ENCODE measurements around the gene ILDR2. TPM values are rescaled to one million over a fixed set of nuclear protein-coding genes. Genes with fewer than 3 reads are reported as not detected.

ILDR2 gene
- total RNA-seq, 1 donor from 2014 or later, result 1.6 TPM

GRCh38 chr1:166925810-166926478, 49.4 kb downstream of the ILDR2 start:
- DNase-seq (no peak), ATAC-seq (no peak)
- Histone ChIP-seq H3K4me1 (peaks cover 4% of the 10 kb centered on the region), H3K27ac (no peak overlapping the region), H3K36me3 (no peaks in the 10 kb centered on the region), H3K9me3 (no peaks in the 10 kb centered on the region), H3K4me3 (no peak overlapping the region), H3K27me3 (ENCODE audit: low read depth) (peaks cover 16% of the 10 kb centered on the region)
- intact Hi-C loops (cut with DNase I), result no loop called here
- TF ChIP-seq CTCF (IDR thresholded peaks at IDR 0.05), result no peak

GRCh38 chr1:166924823-166925541, 50.4 kb downstream of the ILDR2 start:
- H3K4me1 ChIP-seq, result peaks cover 10% of the 10 kb centered on the region
- no peak overlapping the region for H3K27ac ChIP-seq
- no peaks in the 10 kb centered on the region for H3K9me3 ChIP-seq
- DNase-seq (no peak), ATAC-seq (no peak)
- intact Hi-C loops (cut with DNase I), result no loop called here
- H3K36me3 ChIP-seq, result no peaks in the 10 kb centered on the region
- TF ChIP-seq CTCF (IDR thresholded peaks at IDR 0.05), result no peak
- peaks cover 26% of the 10 kb centered on the region for H3K27me3 ChIP-seq (ENCODE audit: low read depth)
- H3K4me3 ChIP-seq, result no peak overlapping the region

GRCh38 chr1:166920561-166921475, 54.5 kb downstream of the ILDR2 start:
- no peak for TF ChIP-seq CTCF (IDR thresholded peaks at IDR 0.05)
- intact Hi-C loops (cut with DNase I), result no loop called here
- Histone ChIP-seq H3K4me1 (peaks cover 10% of the 10 kb centered on the region), H3K4me3 (peak overlapping the region; percentile 39), H3K27me3 (ENCODE audit: low read depth) (peaks cover 43% of the 10 kb centered on the region), H3K36me3 (no peaks in the 10 kb centered on the region), H3K27ac (no peak overlapping the region), H3K9me3 (no peaks in the 10 kb centered on the region)
- DNase-seq (no peak), ATAC-seq (peak; percentile 56 to 57)

- no peak for DNase-seq
- peaks cover 43% of the 10 kb centered on the region for H3K27me3 ChIP-seq (ENCODE audit: low read depth)
- no peak overlapping the region for H3K27ac ChIP-seq
- no peak for TF ChIP-seq CTCF (IDR thresholded peaks at IDR 0.05)
- H3K36me3 ChIP-seq, result no peaks in the 10 kb centered on the region
- no peak overlapping the region for H3K4me3 ChIP-seq
- ATAC-seq, result no peak
- peaks cover 10% of the 10 kb centered on the region for H3K4me1 ChIP-seq
- intact Hi-C loops (cut with DNase I), result no loop called here
- H3K9me3 ChIP-seq, result no peaks in the 10 kb centered on the region
Measured at GRCh38 chr1:166918956-166919316, 56.4 kb downstream of the ILDR2 start.

- no peak for TF ChIP-seq CTCF (IDR thresholded peaks at IDR 0.05)
- Histone ChIP-seq H3K4me3 (no peak overlapping the region), H3K36me3 (no peaks in the 10 kb centered on the region), H3K4me1 (peaks cover 10% of the 10 kb centered on the region), H3K9me3 (no peaks in the 10 kb centered on the region), H3K27me3 (ENCODE audit: low read depth) (peaks cover 43% of the 10 kb centered on the region), H3K27ac (no peak overlapping the region)
- DNase-seq, result no peak
- intact Hi-C loops (cut with DNase I), result no loop called here
- ATAC-seq, result no peak
Measured at GRCh38 chr1:166918088-166918955, 57.0 kb downstream of the ILDR2 start.

Data from lower lobe of right lung (tissue), 2 donors.